GM12878 (cell line): Measurements from ENCODE around the gene TMEM79. TPM values are rescaled to one million over a fixed set of nuclear protein-coding genes. Genes with fewer than 3 reads are reported as not detected.

Source experiments
- ATAC-seq: fragments of 200-7000 bp; cut with Tn5 transposase; 3 replicates; pipeline ENCODE4 v1.9.1; 2020; ENCODE audit warnings: mild to moderate bottlenecking, moderate library complexity
- BruUV-seq: library from RNA; stranded (reverse); fragments of 400-500 nt; replicated peaks from 2 replicates; lab custom pipeline; 2021; lab: Mats Ljungman, UMichigan
- CTCF ChIA-PET: fragments of 300-600 bp; sonication (Branson Sonifier 250); formaldehyde crosslinking; extraction: SDS; loops from one replicate; lab custom pipeline; 2021; ENCODE audit warnings: inconsistent platforms; lab: Yijun Ruan, JAX
- POLR2A ChIA-PET: fragments of 350-600 bp; formaldehyde crosslinking; extraction: SDS; loops from one replicate; lab custom pipeline; 2021; ENCODE audit warnings: inconsistent platforms; lab: Charles Lee
- RAD21 ChIA-PET: fragments of 300-600 bp; sonication (Branson Sonifier 250); formaldehyde crosslinking; loops from one replicate; lab custom pipeline; 2023; ENCODE audit warnings: antibody characterized with exemption; ENCODE audit not compliant: unreplicated experiment; lab: Charles Lee
- SMC1A ChIA-PET: fragments of 300-600 bp; sonication (Branson Sonifier 250); formaldehyde crosslinking; loops from one replicate; lab custom pipeline; 2023; ENCODE audit not compliant: unreplicated experiment, uncharacterized antibody; lab: Charles Lee
- DNase-seq: peaks from one replicate; pipeline ENCODE4 v3.0.0-alpha.2; 2011; ENCODE audit warnings: low read depth, low spot score
- FAIRE-seq: peaks from 3 replicates; lab custom pipeline; 2011; peaks lifted over from hg19 to GRCh38; lab: Jason Lieb, UNC
- H2AFZ ChIP-seq: 2 replicates; pipeline ENCODE4 v1.6.0; 2011; ENCODE audit warnings: low read depth, low read length, control low read depth; ENCODE audit not compliant: control insufficient read depth
- H3K27ac ChIP-seq: 2 replicates; pipeline ENCODE4 v1.5.1; 2011; ENCODE audit warnings: control low read depth; ENCODE audit not compliant: control insufficient read depth, insufficient read depth
- H3K27me3 ChIP-seq, 2 experiments: replicated peaks in 1 of 2; 2 replicates each; pipeline versions ENCODE4 v1.6.0 to v1.6.1; 2011; ENCODE audit warnings: low read length in 1 of 2; ENCODE audit not compliant: control insufficient read depth in 2 of 2, insufficient read depth in 2 of 2
- H3K36me3 ChIP-seq, 2 experiments: 2 replicates each; pipeline ENCODE4 v1.5.1; 2011; ENCODE audit warnings: low read length in 1 of 2; ENCODE audit not compliant: control insufficient read depth in 2 of 2, insufficient read depth in 2 of 2
- H3K4me1 ChIP-seq: 2 replicates; pipeline ENCODE4 v1.6.1; 2011; ENCODE audit warnings: mild to moderate bottlenecking, low read length, moderate library complexity, mixed read lengths; ENCODE audit not compliant: control insufficient read depth, insufficient read depth
- H3K4me2 ChIP-seq: 2 replicates; pipeline ENCODE4 v1.6.0; 2011; ENCODE audit warnings: control low read depth; ENCODE audit not compliant: control insufficient read depth, insufficient read depth
- H3K4me3 ChIP-seq: fragments of 200-600 bp; sonication (generic); 2 replicates; pipeline ENCODE4 v1.5.1; 2016
- H3K79me2 ChIP-seq: 2 replicates; pipeline ENCODE4 v1.6.0; 2011; ENCODE audit warnings: low read length; ENCODE audit not compliant: control insufficient read depth, insufficient read depth
- H3K9ac ChIP-seq: 2 replicates; pipeline ENCODE4 v1.8.0; 2011; ENCODE audit warnings: low read length, control low read depth, mixed read lengths; ENCODE audit not compliant: control insufficient read depth, insufficient read depth
- H3K9me3 ChIP-seq: replicated peaks from 3 replicates; pipeline ENCODE4 v1.5.1; 2011; ENCODE audit warnings: mild to moderate bottlenecking, low read length; ENCODE audit not compliant: control insufficient read depth, insufficient read depth
- H4K20me1 ChIP-seq: 2 replicates; pipeline ENCODE4 v1.6.0; 2011; ENCODE audit not compliant: control insufficient read depth, insufficient read depth
- ATF7 ChIP-seq: fragments of 450-650 bp; IDR thresholded peaks from 2 replicates; pipeline ENCODE4 v1.6.1; 2016; ENCODE audit warnings: low read depth, mild to moderate bottlenecking
- BACH1 ChIP-seq: fragments of 450-650 bp; IDR thresholded peaks from 2 replicates; pipeline ENCODE4 v1.6.1; 2017; ENCODE audit warnings: mild to moderate bottlenecking, borderline replicate concordance
- BMI1 ChIP-seq: fragments of 450-650 bp; IDR thresholded peaks from 2 replicates; pipeline ENCODE4 v1.6.1; 2016; ENCODE audit warnings: mild to moderate bottlenecking, moderate library complexity, borderline replicate concordance
- BRCA1 ChIP-seq: IDR thresholded peaks from 2 replicates; pipeline ENCODE4 v1.6.1; 2011; ENCODE audit warnings: low read depth, low read length, improper control_type of control experiment
- CHD1 ChIP-seq: IDR thresholded peaks from 2 replicates; pipeline ENCODE4 v1.6.1; 2012; ENCODE audit warnings: low read depth, low read length, improper control_type of control experiment
- CHD2 ChIP-seq: IDR thresholded peaks from 2 replicates; pipeline ENCODE4 v1.6.1; 2011; ENCODE audit warnings: low read depth, low read length, improper control_type of control experiment, borderline replicate concordance
- CHD4 ChIP-seq: fragments of 200-600 bp; sonication (generic); IDR thresholded peaks from 2 replicates; pipeline ENCODE4 v1.6.1; 2016; ENCODE audit warnings: mild to moderate bottlenecking
- EP300 ChIP-seq, 2 experiments: fragments of 150-350 bp in 1 of 2; IDR thresholded peaks; 2 replicates each; pipeline ENCODE4 v1.6.1; 2011 to 2012; ENCODE audit warnings: low read depth in 2 of 2, low read length in 2 of 2, borderline replicate concordance in 1 of 2, improper control_type of control experiment in 1 of 2, inconsistent platforms in 1 of 2; ENCODE audit not compliant: control insufficient read depth in 1 of 2
- ETV6 ChIP-seq, 2 experiments: fragments of 450-650 bp in 1 of 2; IDR thresholded peaks in 1 of 2; conservative IDR thresholded peaks in 1 of 2; 2 replicates each; pipeline ENCODE4 v1.6.1; 2014; ENCODE audit warnings: antibody characterized with exemption in 1 of 2, borderline replicate concordance in 1 of 2, low read depth in 1 of 2, mild to moderate bottlenecking in 1 of 2, moderate library complexity in 1 of 2
- NFYB ChIP-seq: IDR thresholded peaks from 2 replicates; pipeline ENCODE4 v1.6.1; 2011; ENCODE audit warnings: low read depth, mild to moderate bottlenecking, low read length, improper control_type of control experiment, moderate library complexity; ENCODE audit not compliant: insufficient read depth
- SMAD5 ChIP-seq: IDR thresholded peaks from 2 replicates; pipeline ENCODE4 v1.6.1; 2016; ENCODE audit warnings: antibody characterized with exemption, low read depth
- WGBS: methylation state at CpG from one replicate; pipeline ENCODE4 v1.1.6; 2016; ENCODE audit warnings: low lambda C conversion rate; ENCODE audit not compliant: insufficient replicate concordance, insufficient coverage; ENCODE audit errors: missing lambda C conversion rate; 5-methylcytosine and 5-hydroxymethylcytosine counted together
- in situ Hi-C: fragments of 300-500 bp; cut with MboI; formaldehyde crosslinking; loops from 9 replicates; pipeline ENCODE4 v1.14.3; 2018; ENCODE audit warnings: mixed read lengths
- intact Hi-C: fragments of 100-400 bp; cut with micrococcal nuclease; formaldehyde crosslinking; loops from one replicate; pipeline ENCODE4 v1.14.2; 2022; ENCODE audit not compliant: unreplicated experiment
- polyA plus RNA-seq, 11 experiments: library from polyadenylated mRNA; depleted of rRNA in 4 of 11; unstranded in 6 of 11; stranded (reverse) in 5 of 11; fragments of >200 nt; fragmentation: Nextera tagmentation in 4 of 11; fragmentation: Illumina TruSeq in 1 of 11; extraction: Ambion mirVana in 4 of 11; extraction: Trizol in 1 of 11; gene quantifications; 1 replicate in 1 of 11; 2 replicates in 10 of 11; pipeline versions ENCODE4 v1.2.1 to v1.2.3, GENCODE V29; 2011 to 2016; ENCODE audit warnings: inconsistent platforms in 2 of 11, missing spikeins in 2 of 11, low read depth in 1 of 11
- total RNA-seq, 4 experiments: library from RNA; depleted of rRNA in 3 of 4; stranded (reverse); fragments of >200 nt in 3 of 4; fragmentation: Illumina TruSeq in 1 of 4; extraction: Trizol in 1 of 4; gene quantifications; 2 replicates each; pipeline versions ENCODE4 v1.2.1 to v1.2.3, GENCODE V29; 2013 to 2021
- TF ChIP-seq, protein P1 (sequence below): fragments of 450-650 bp; IDR thresholded peaks from 2 replicates; pipeline ENCODE4 v1.6.1; 2018; ENCODE audit warnings: mild to moderate bottlenecking, low read depth, moderate library complexity; ENCODE audit not compliant: partially characterized antibody
- TF ChIP-seq, protein P2 (sequence below): fragments of 450-650 bp; IDR thresholded peaks from 2 replicates; pipeline ENCODE4 v1.6.1; 2017; ENCODE audit warnings: low read depth, mild to moderate bottlenecking, moderate library complexity
- TF ChIP-seq, protein P3 (sequence below): fragments of 450-650 bp; IDR thresholded peaks from 2 replicates; pipeline ENCODE4 v1.6.1; 2017; ENCODE audit warnings: mild to moderate bottlenecking, low read depth, inconsistent platforms; ENCODE audit not compliant: poor library complexity, severe bottlenecking

Gene TMEM79
- total and polyA plus RNA-seq, 10 of the 15 experiments (the other 5 are each of a cell fraction or from before 2014, with no cell fraction given) = 0.47 to 5.2 (median 3.8) TPM

DNA sequence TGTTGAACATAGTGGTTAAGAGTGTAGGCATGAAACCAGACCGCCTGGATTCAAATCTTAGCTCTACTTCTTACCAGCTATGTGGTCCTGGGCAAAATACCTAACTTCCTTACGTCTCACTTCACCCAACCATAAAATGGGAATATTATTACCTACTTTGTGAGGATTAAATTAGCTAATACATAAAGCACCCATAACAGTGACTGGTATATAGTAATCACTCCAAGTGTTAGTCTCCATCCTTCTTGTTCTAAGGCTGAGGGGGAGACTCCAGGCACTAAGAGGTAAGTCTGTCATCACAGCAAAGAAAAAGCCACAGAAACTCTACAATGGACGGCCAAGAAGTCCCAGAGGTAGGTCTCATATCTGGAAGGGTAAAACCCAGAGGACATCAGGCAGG, 4.3 kb upstream of the TMEM79 start:
- 55% methylated on average over 3 of the region's 3 CpGs for WGBS

More for the DNA sequence above, 4.3 kb upstream of the TMEM79 start:
- no peak overlapping the region for H3K9ac ChIP-seq
- POLR2A ChIA-PET = interaction anchor here (1.1 to 2.3 kb wide), 4 partner anchors 8 to 210 kb away, joined by 3 to 12 read pairs (median 4); partner anchors contain the start of gene PMF1
- peaks cover 52% of the 10 kb centered on the region for H3K79me2 ChIP-seq
- no peak overlapping the region for H3K27ac ChIP-seq
- in situ Hi-C loops = no loop called here
- RAD21 ChIA-PET = interaction anchor here (0.7 to 2.6 kb wide), 4 partner anchors 39 to 79 kb away, joined by 4 to 13 read pairs (median 8); partner anchors contain the start of gene PMF1
- no peak for DNase-seq
- no peaks in the 10 kb centered on the region for H3K27me3 ChIP-seq
- peaks cover 16 to 37% of the 10 kb centered on the region in 2 experiments for H3K36me3 ChIP-seq
- H4K20me1 ChIP-seq = no peaks in the 10 kb centered on the region
- TF ChIP-seq, protein P1, sequence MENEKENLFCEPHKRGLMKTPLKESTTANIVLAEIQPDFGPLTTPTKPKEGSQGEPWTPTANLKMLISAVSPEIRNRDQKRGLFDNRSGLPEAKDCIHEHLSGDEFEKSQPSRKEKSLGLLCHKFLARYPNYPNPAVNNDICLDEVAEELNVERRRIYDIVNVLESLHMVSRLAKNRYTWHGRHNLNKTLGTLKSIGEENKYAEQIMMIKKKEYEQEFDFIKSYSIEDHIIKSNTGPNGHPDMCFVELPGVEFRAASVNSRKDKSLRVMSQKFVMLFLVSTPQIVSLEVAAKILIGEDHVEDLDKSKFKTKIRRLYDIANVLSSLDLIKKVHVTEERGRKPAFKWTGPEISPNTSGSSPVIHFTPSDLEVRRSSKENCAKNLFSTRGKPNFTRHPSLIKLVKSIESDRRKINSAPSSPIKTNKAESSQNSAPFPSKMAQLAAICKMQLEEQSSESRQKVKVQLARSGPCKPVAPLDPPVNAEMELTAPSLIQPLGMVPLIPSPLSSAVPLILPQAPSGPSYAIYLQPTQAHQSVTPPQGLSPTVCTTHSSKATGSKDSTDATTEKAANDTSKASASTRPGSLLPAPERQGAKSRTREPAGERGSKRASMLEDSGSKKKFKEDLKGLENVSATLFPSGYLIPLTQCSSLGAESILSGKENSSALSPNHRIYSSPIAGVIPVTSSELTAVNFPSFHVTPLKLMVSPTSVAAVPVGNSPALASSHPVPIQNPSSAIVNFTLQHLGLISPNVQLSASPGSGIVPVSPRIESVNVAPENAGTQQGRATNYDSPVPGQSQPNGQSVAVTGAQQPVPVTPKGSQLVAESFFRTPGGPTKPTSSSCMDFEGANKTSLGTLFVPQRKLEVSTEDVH = no peak
- TF ChIP-seq ETV6 (conservative IDR thresholded peaks at IDR 0.05 in 1 of 2, IDR thresholded peaks at IDR 0.05 in 1 of 2; ENCODE audit: borderline replicate concordance in 1 of 2, low read depth in 1 of 2) (no peak), SMAD5 (no peak), CHD4 (no peak), ATF7 (no peak), NFYB (no peak), BACH1 (no peak), BMI1 (no peak), CHD2 (no peak), EP300 (IDR thresholded peaks at IDR 0.05; ENCODE audit: borderline replicate concordance in 1 of 2, control insufficient read depth in 1 of 2, low read depth in 2 of 2, low read length in 2 of 2) (no peak), BRCA1 (no peak), CHD1 (no peak)
- TF ChIP-seq, protein P2, sequence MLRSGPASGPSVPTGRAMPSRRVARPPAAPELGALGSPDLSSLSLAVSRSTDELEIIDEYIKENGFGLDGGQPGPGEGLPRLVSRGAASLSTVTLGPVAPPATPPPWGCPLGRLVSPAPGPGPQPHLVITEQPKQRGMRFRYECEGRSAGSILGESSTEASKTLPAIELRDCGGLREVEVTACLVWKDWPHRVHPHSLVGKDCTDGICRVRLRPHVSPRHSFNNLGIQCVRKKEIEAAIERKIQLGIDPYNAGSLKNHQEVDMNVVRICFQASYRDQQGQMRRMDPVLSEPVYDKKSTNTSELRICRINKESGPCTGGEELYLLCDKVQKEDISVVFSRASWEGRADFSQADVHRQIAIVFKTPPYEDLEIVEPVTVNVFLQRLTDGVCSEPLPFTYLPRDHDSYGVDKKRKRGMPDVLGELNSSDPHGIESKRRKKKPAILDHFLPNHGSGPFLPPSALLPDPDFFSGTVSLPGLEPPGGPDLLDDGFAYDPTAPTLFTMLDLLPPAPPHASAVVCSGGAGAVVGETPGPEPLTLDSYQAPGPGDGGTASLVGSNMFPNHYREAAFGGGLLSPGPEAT = no peak
- TF ChIP-seq, protein P3, sequence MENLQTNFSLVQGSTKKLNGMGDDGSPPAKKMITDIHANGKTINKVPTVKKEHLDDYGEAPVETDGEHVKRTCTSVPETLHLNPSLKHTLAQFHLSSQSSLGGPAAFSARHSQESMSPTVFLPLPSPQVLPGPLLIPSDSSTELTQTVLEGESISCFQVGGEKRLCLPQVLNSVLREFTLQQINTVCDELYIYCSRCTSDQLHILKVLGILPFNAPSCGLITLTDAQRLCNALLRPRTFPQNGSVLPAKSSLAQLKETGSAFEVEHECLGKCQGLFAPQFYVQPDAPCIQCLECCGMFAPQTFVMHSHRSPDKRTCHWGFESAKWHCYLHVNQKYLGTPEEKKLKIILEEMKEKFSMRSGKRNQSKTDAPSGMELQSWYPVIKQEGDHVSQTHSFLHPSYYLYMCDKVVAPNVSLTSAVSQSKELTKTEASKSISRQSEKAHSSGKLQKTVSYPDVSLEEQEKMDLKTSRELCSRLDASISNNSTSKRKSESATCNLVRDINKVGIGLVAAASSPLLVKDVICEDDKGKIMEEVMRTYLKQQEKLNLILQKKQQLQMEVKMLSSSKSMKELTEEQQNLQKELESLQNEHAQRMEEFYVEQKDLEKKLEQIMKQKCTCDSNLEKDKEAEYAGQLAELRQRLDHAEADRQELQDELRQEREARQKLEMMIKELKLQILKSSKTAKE = no peak
- TF ChIP-seq, all 136 proteins: peak for 0
- intact Hi-C loops = loop anchor here (10.0 kb wide), 1 partner anchor 185 kb away; no protein-coding TSS in a partner anchor
- CTCF ChIA-PET = interaction anchor here (0.9 to 7.1 kb wide), 12 partner anchors 17 to 189 kb away, joined by 3 to 58 read pairs (median 4); partner anchors contain the start of genes CCT3 and TSACC
- Histone ChIP-seq H3K4me3 (peak overlapping the region; percentile 94; the same call in 1 of the 2 replicates), H3K4me2 (peak overlapping the region; percentile 70; the same call in 1 of the 2 replicates), H2AFZ (no peak overlapping the region), H3K9me3 (no peaks in the 10 kb centered on the region), H3K4me1 (peaks cover 15% of the 10 kb centered on the region; the same call in 1 of the 2 replicates)
- ATAC-seq (no peak), FAIRE-seq (no peak)
- SMC1A ChIA-PET = interaction anchor here (0.9 to 4.7 kb wide), 11 partner anchors 9 to 134 kb away, joined by 3 to 39 read pairs (median 4); partner anchors contain the start of genes GLMP and PMF1
- BruUV-seq = no TSS peak
